H1 (cell line): ENCODE results near the gene VWA3B. TPM values are rescaled to one million over a fixed set of nuclear protein-coding genes. Genes with fewer than 3 reads are reported as not detected.

ENCODE experiments used
- CTCF ChIA-PET: fragments of 300-600 bp; sonication (Branson Sonifier 250); formaldehyde crosslinking; loops from one replicate; lab custom pipeline; 2021; ENCODE audit not compliant: partially characterized antibody; lab: Charles Lee
- POLR2A ChIA-PET: fragments of 300-600 bp; sonication (Branson Sonifier 250); formaldehyde crosslinking; loops from one replicate; lab custom pipeline; 2021; ENCODE audit warnings: inconsistent platforms; ENCODE audit not compliant: partially characterized antibody; lab: Charles Lee
- DNase-seq, 2 experiments: peaks; one replicate each; pipeline versions ENCODE4 v3.0.0 to v3.0.0-alpha.2; 2010 to 2022; ENCODE audit warnings: low spot score in 2 of 2, low read depth in 1 of 2, mixed read lengths in 1 of 2
- FAIRE-seq: peaks from 2 replicates; lab custom pipeline; 2011; peaks lifted over from hg19 to GRCh38; lab: Jason Lieb, UNC
- H2AFZ ChIP-seq: 2 replicates; pipeline ENCODE4 v1.8.1; 2012; ENCODE audit warnings: low read length, inconsistent platforms
- H2AK5ac ChIP-seq: 2 replicates; pipeline ENCODE4 v1.6.1; 2013; ENCODE audit warnings: low read depth, low read length
- H2BK120ac ChIP-seq: replicated peaks from 2 replicates; pipeline ENCODE3; 2013; ENCODE audit warnings: low read depth, low read length, inconsistent platforms
- H2BK12ac ChIP-seq: 2 replicates; pipeline ENCODE4 v1.6.1; 2013; ENCODE audit warnings: low read depth, low read length
- H2BK15ac ChIP-seq: 2 replicates; pipeline ENCODE4 v1.6.1; 2013; ENCODE audit warnings: low read length
- H2BK20ac ChIP-seq: 2 replicates; pipeline ENCODE4 v1.6.1; 2013; ENCODE audit warnings: low read length
- H2BK5ac ChIP-seq: 2 replicates; pipeline ENCODE4 v1.6.1; 2013; ENCODE audit warnings: low read depth, low read length
- H3K14ac ChIP-seq: 2 replicates; pipeline ENCODE4 v1.6.1; 2013; ENCODE audit warnings: inconsistent platforms; ENCODE audit not compliant: insufficient read length
- H3K18ac ChIP-seq: 2 replicates; pipeline ENCODE4 v1.6.1; 2013; ENCODE audit warnings: low read length; ENCODE audit errors: extremely low read depth
- H3K23ac ChIP-seq: 2 replicates; pipeline ENCODE4 v1.6.1; 2013; ENCODE audit warnings: inconsistent platforms; ENCODE audit not compliant: insufficient read length
- H3K23me2 ChIP-seq: 2 replicates; pipeline ENCODE4 v1.6.1; 2013; ENCODE audit warnings: low read depth, low read length
- H3K27ac ChIP-seq: 2 replicates; pipeline ENCODE4 v1.6.1; 2011; ENCODE audit warnings: low read depth, low read length, inconsistent platforms
- H3K27me3 ChIP-seq, 4 experiments: replicated peaks in 1 of 4; 1 replicate in 1 of 4; 2 replicates in 3 of 4; pipeline versions ENCODE4 v1.6.1 to v1.8.1; 2011 to 2013; ENCODE audit warnings: low read length in 3 of 4, mild to moderate bottlenecking in 3 of 4, inconsistent platforms in 2 of 4, mixed read lengths in 2 of 4, moderate library complexity in 1 of 4; ENCODE audit not compliant: control insufficient read depth in 3 of 4, insufficient read depth in 3 of 4; ENCODE audit errors: extremely low read depth in 1 of 4
- H3K36me3 ChIP-seq, 4 experiments: 2 replicates each; pipeline versions ENCODE4 v1.6.1 to v1.8.1; 2011 to 2013; ENCODE audit warnings: mild to moderate bottlenecking in 4 of 4, low read length in 3 of 4, moderate library complexity in 2 of 4, control low read depth in 1 of 4, inconsistent platforms in 1 of 4; ENCODE audit not compliant: insufficient read depth in 4 of 4, control insufficient read depth in 2 of 4
- H3K4ac ChIP-seq: replicated peaks from 2 replicates; pipeline ENCODE3; 2013; ENCODE audit warnings: low read length, low read depth, mixed read lengths, inconsistent platforms; ENCODE audit not compliant: insufficient read length
- H3K4me1 ChIP-seq, 4 experiments: replicated peaks in 1 of 4; 1 replicate in 1 of 4; 2 replicates in 3 of 4; pipeline versions ENCODE4 v1.6.1 to v1.8.1; 2011 to 2013; ENCODE audit warnings: low read length in 3 of 4, inconsistent platforms in 2 of 4, mixed read lengths in 1 of 4; ENCODE audit not compliant: insufficient read depth in 4 of 4, control insufficient read depth in 3 of 4
- H3K4me2 ChIP-seq, 2 experiments: 2 replicates each; pipeline versions ENCODE4 v1.6.1 to v1.8.1; 2011 to 2013; ENCODE audit warnings: low read depth in 2 of 2, low read length in 2 of 2, control low read depth in 1 of 2, inconsistent platforms in 1 of 2, mild to moderate bottlenecking in 1 of 2; ENCODE audit not compliant: insufficient read depth in 1 of 2
- H3K4me3 ChIP-seq, 4 experiments: fragments of 200-600, 300-600 bp in 1 of 4; sonication (generic), shearing (Covaris generic), sonication (Bioruptor Twin) in 1 of 4; 2 replicates each; pipeline versions ENCODE4 v1.5.1 to v1.8.1; 2011 to 2016; ENCODE audit warnings: low read length in 4 of 4, low read depth in 3 of 4, control low read depth in 2 of 4, inconsistent platforms in 2 of 4, mild to moderate bottlenecking in 2 of 4, mixed read lengths in 1 of 4, moderate library complexity in 1 of 4; ENCODE audit not compliant: insufficient read depth in 2 of 4; ENCODE audit errors: extremely low read depth in 1 of 4
- H3K56ac ChIP-seq: replicated peaks from 2 replicates; pipeline ENCODE3; 2013; ENCODE audit warnings: low read depth, mild to moderate bottlenecking, mixed read lengths, low read length, inconsistent platforms; ENCODE audit not compliant: insufficient read length
- H3K79me1 ChIP-seq: 2 replicates; pipeline ENCODE4 v1.6.1; 2013; ENCODE audit warnings: low read depth, low read length, control low read depth
- H3K79me2 ChIP-seq, 2 experiments: 2 replicates each; pipeline versions ENCODE4 v1.6.1 to v1.8.1; 2012 to 2013; ENCODE audit warnings: low read length in 2 of 2, mild to moderate bottlenecking in 2 of 2, inconsistent platforms in 1 of 2; ENCODE audit not compliant: insufficient read depth in 2 of 2, control insufficient read depth in 1 of 2
- H3K9ac ChIP-seq, 4 experiments: replicated peaks in 1 of 4; 1 replicate in 1 of 4; 2 replicates in 3 of 4; pipeline versions ENCODE4 v1.6.1 to v1.8.1; 2011 to 2013; ENCODE audit warnings: low read depth in 3 of 4, low read length in 3 of 4, control low read depth in 2 of 4, mild to moderate bottlenecking in 2 of 4, moderate library complexity in 2 of 4, inconsistent platforms in 1 of 4; ENCODE audit errors: extremely low read depth in 1 of 4
- H3K9me3 ChIP-seq, 2 experiments: 2 replicates each; pipeline versions ENCODE4 v1.6.1 to v1.8.1; 2012 to 2013; ENCODE audit warnings: mild to moderate bottlenecking in 2 of 2, moderate library complexity in 2 of 2, control low read depth in 1 of 2, inconsistent platforms in 1 of 2, low read depth in 1 of 2, low read length in 1 of 2, mixed read lengths in 1 of 2; ENCODE audit not compliant: insufficient read depth in 2 of 2
- H4K20me1 ChIP-seq, 2 experiments: replicated peaks in 1 of 2; 2 replicates each; pipeline versions ENCODE3 to v1.8.1; 2011 to 2013; ENCODE audit warnings: inconsistent platforms in 2 of 2, low read length in 2 of 2, mild to moderate bottlenecking in 1 of 2; ENCODE audit not compliant: insufficient read depth in 2 of 2, control insufficient read depth in 1 of 2
- H4K5ac ChIP-seq: 2 replicates; pipeline ENCODE4 v1.6.1; 2013; ENCODE audit warnings: low read length, low read depth, mixed read lengths, inconsistent platforms; ENCODE audit not compliant: insufficient read length
- H4K8ac ChIP-seq: 2 replicates; pipeline ENCODE4 v1.8.0; 2013; ENCODE audit warnings: mild to moderate bottlenecking, moderate library complexity, low read length, inconsistent platforms; ENCODE audit not compliant: insufficient read depth; ENCODE audit errors: extremely low read depth
- H4K91ac ChIP-seq: replicated peaks from 2 replicates; pipeline ENCODE3; 2013; ENCODE audit warnings: low read length, mixed read lengths, inconsistent platforms; ENCODE audit not compliant: insufficient read length
- CBX8 ChIP-seq: fragments of 300-800, 300-1000 bp; sonication (generic); IDR thresholded peaks from 2 replicates; pipeline ENCODE4 v1.7.1; 2016; ENCODE audit warnings: low read depth, low read length, borderline replicate concordance
- CEBPB ChIP-seq: IDR thresholded peaks from 2 replicates; pipeline ENCODE4 v1.6.1; 2012; ENCODE audit warnings: low read depth, low read length
- CHD2 ChIP-seq: IDR thresholded peaks from 2 replicates; pipeline ENCODE4 v1.6.1; 2012; ENCODE audit warnings: low read length, improper control_type of control experiment
- MAX ChIP-seq: IDR thresholded peaks from 2 replicates; pipeline ENCODE4 v1.6.1; 2012; ENCODE audit warnings: inconsistent platforms
- POLR2A ChIP-seq, 2 experiments: IDR thresholded peaks; 1 replicate in 1 of 2; 2 replicates in 1 of 2; pipeline ENCODE4 v1.6.1; 2011; ENCODE audit warnings: low read depth in 2 of 2, low read length in 2 of 2, mild to moderate bottlenecking in 2 of 2; ENCODE audit errors: control extremely low read depth in 1 of 2
- SAP30 ChIP-seq: fragments of 300-600 bp; sonication (generic); IDR thresholded peaks from 2 replicates; pipeline ENCODE4 v1.7.1; 2012; ENCODE audit warnings: low read length, moderate library complexity, mild to moderate bottlenecking, inconsistent platforms; ENCODE audit not compliant: insufficient read depth, insufficient replicate concordance
- SIRT6 ChIP-seq: IDR thresholded peaks from one replicate; pipeline ENCODE4 v1.7.1; 2012; ENCODE audit warnings: low read length, inconsistent platforms
- SIX5 ChIP-seq: IDR thresholded peaks from 2 replicates; pipeline ENCODE4 v1.6.1; 2011; ENCODE audit warnings: mild to moderate bottlenecking, low read depth, low read length
- SUZ12 ChIP-seq: fragments of 200-600 bp; sonication (generic); IDR thresholded peaks from 2 replicates; pipeline ENCODE4 v1.6.1; 2012; ENCODE audit warnings: mild to moderate bottlenecking, inconsistent platforms, low read length, moderate library complexity, mixed read lengths
- TEAD4 ChIP-seq: IDR thresholded peaks from 2 replicates; pipeline ENCODE4 v1.6.1; 2012; ENCODE audit warnings: low read depth, low read length, inconsistent platforms, mixed read lengths
- YY1 ChIP-seq: IDR thresholded peaks from 2 replicates; pipeline ENCODE4 v1.6.1; 2011; ENCODE audit warnings: low read depth, mild to moderate bottlenecking, low read length
- WGBS, 2 experiments: shearing (Covaris generic) in 1 of 2; methylation state at CpG; one replicate each; pipeline versions ENCODE4 v1.1.6 to v1.1.7; 2013 to 2015; ENCODE audit warnings: low lambda C conversion rate in 2 of 2, mixed read lengths in 2 of 2, inconsistent platforms in 1 of 2, low coverage in 1 of 2, missing lambda C conversion rate in 1 of 2; ENCODE audit not compliant: insufficient replicate concordance in 2 of 2, insufficient coverage in 1 of 2, insufficient read length in 1 of 2; ENCODE audit errors: extremely low coverage in 1 of 2, missing lambda C conversion rate in 1 of 2; 5-methylcytosine and 5-hydroxymethylcytosine counted together
- polyA plus RNA-seq, 7 experiments: library from polyadenylated mRNA; depleted of rRNA in 3 of 7; stranded (reverse) in 5 of 7; unstranded in 2 of 7; fragments of >200 nt in 5 of 7; fragments of 200-250 nt in 2 of 7; gene quantifications; 1 replicate in 5 of 7; 2 replicates in 1 of 7; 4 replicates in 1 of 7; pipeline versions ENCODE4 v1.2.1 to v1.2.3, GENCODE V29; 2011 to 2013; ENCODE audit warnings: missing spikeins in 2 of 7, mixed read lengths in 2 of 7
- total RNA-seq: library from RNA; stranded (reverse); fragmentation: NEBNext Ultra II Directional; extraction: Animal tissue kit (Norgen Biotek cat#: 25700); gene quantifications from 2 replicates; pipeline ENCODE4 v1.2.1, GENCODE V29; 2021
- TF ChIP-seq, protein P1 (sequence below): IDR thresholded peaks from 2 replicates; pipeline ENCODE4 v1.6.1; 2012; ENCODE audit warnings: inconsistent platforms

The VWA3B gene
- total and polyA plus RNA-seq, 2 of the 8 experiments (the other 6 are each of a cell fraction or from before 2014, with no cell fraction given): not detected

GRCh38 chr2:98315957-98316356, 229.0 kb downstream of the VWA3B start:
- no peak overlapping the region for H3K23ac ChIP-seq
- H2AFZ ChIP-seq: no peak overlapping the region
- CTCF ChIA-PET: no interaction called here
- H3K27ac ChIP-seq: no peak overlapping the region
- H3K79me2 ChIP-seq: no peaks in the 10 kb centered on the region
- H3K23me2 ChIP-seq: no peaks in the 10 kb centered on the region
- POLR2A ChIA-PET: no interaction called here
- no peak overlapping the region for H3K18ac ChIP-seq
- no peak overlapping the region for H4K8ac ChIP-seq
- H2AK5ac ChIP-seq: no peak overlapping the region
- FAIRE-seq (no peak), DNase-seq (no peak)
- no peak overlapping the region for H3K9ac ChIP-seq
- H4K20me1 ChIP-seq: no peaks in the 10 kb centered on the region
- no peaks in the 10 kb centered on the region for H3K27me3 ChIP-seq
- H2BK12ac ChIP-seq: no peak overlapping the region
- WGBS, 2 experiments: 87% methylated on average over 2 of the region's 2 CpGs; no CpG with 5 or more reads in 1 of the 2 experiments
- no peaks in the 10 kb centered on the region for H3K36me3 ChIP-seq
- peaks cover 11 to 14% of the 10 kb centered on the region in 2 experiments for H3K9me3 ChIP-seq
- no peak overlapping the region for H3K4me3 ChIP-seq
- TF ChIP-seq SIX5 (no peak), POLR2A (IDR thresholded peaks at IDR 0.05; ENCODE audit: control extremely low read depth in 1 of 2, low read depth in 2 of 2, low read length in 2 of 2) (no peak), MAX (no peak), SUZ12 (no peak), TEAD4 (no peak), CHD2 (no peak), SAP30 (no peak), CBX8 (no peak), YY1 (no peak), CEBPB (no peak), SIRT6 (no peak)
- TF ChIP-seq, protein P1, sequence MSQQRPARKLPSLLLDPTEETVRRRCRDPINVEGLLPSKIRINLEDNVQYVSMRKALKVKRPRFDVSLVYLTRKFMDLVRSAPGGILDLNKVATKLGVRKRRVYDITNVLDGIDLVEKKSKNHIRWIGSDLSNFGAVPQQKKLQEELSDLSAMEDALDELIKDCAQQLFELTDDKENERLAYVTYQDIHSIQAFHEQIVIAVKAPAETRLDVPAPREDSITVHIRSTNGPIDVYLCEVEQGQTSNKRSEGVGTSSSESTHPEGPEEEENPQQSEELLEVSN: no peak
- no peak overlapping the region for H3K4ac ChIP-seq
- no peak overlapping the region for H2BK120ac ChIP-seq
- H3K56ac ChIP-seq: no peak overlapping the region
- H4K5ac ChIP-seq: no peak overlapping the region
- H3K4me2 ChIP-seq: no peak overlapping the region
- H2BK15ac ChIP-seq: no peak overlapping the region
- no peak overlapping the region for H3K14ac ChIP-seq
- H2BK5ac ChIP-seq: no peak overlapping the region
- no peaks in the 10 kb centered on the region for H3K79me1 ChIP-seq
- H2BK20ac ChIP-seq: no peak overlapping the region
- H3K4me1 ChIP-seq: peaks cover 0 to 4% (median 0%) of the 10 kb centered on the region in 4 experiments; a peak in 3 of 7 replicates
- no peak overlapping the region for H4K91ac ChIP-seq
